ENCODE results near the gene UBE2H. TPM values are rescaled to one million over a fixed set of nuclear protein-coding genes. Genes with fewer than 3 reads are reported as not detected.

The UBE2H gene
- total and polyA plus RNA-seq, 4 donors = 11.9 to 84.2 (median 23.7) TPM

GRCh38 chr7:129789652-129790051 lies 163.1 kb downstream of the UBE2H start:
- Histone ChIP-seq H3K4me1 (ENCODE audit: control insufficient read depth in 4 of 4, insufficient read depth in 4 of 4, low read length in 3 of 4) (peaks cover 6 to 14% (median 9%) of the 10 kb centered on the region in 4 donors), H3K27ac (ENCODE audit: low read depth in 1 of 2, low read length in 2 of 2) (no peak overlapping the region), H3K9ac (ENCODE audit: low read depth in 1 of 2, low read length in 2 of 2) (no peak overlapping the region), H3K9me3 (ENCODE audit: control insufficient read depth in 4 of 4, low read length in 3 of 4) (no peaks in the 10 kb centered on the region), H3K27me3 (ENCODE audit: control insufficient read depth in 4 of 4, insufficient read depth in 4 of 4, low read length in 3 of 4) (peaks cover 0 to 7% (median 4%) of the 10 kb centered on the region in 4 donors), H3K4me3 (ENCODE audit: low read depth in 1 of 3, low read length in 3 of 3) (no peak overlapping the region), H3K36me3 (ENCODE audit: control insufficient read depth in 4 of 4, insufficient read depth in 3 of 4, low read depth in 1 of 4, low read length in 3 of 4) (no peaks in the 10 kb centered on the region)
- WGBS = 55% methylated on average over 1 of the region's 1 CpG
- TF ChIP-seq, protein P1, sequence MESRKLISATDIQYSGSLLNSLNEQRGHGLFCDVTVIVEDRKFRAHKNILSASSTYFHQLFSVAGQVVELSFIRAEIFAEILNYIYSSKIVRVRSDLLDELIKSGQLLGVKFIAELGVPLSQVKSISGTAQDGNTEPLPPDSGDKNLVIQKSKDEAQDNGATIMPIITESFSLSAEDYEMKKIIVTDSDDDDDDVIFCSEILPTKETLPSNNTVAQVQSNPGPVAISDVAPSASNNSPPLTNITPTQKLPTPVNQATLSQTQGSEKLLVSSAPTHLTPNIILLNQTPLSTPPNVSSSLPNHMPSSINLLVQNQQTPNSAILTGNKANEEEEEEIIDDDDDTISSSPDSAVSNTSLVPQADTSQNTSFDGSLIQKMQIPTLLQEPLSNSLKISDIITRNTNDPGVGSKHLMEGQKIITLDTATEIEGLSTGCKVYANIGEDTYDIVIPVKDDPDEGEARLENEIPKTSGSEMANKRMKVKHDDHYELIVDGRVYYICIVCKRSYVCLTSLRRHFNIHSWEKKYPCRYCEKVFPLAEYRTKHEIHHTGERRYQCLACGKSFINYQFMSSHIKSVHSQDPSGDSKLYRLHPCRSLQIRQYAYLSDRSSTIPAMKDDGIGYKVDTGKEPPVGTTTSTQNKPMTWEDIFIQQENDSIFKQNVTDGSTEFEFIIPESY (IDR thresholded peaks at IDR 0.05) = no peak
- no peak for TF ChIP-seq HNF4G (IDR thresholded peaks at IDR 0.05)
- TF ChIP-seq RAD21 (IDR thresholded peaks at IDR 0.05) = no peak
- TF ChIP-seq FOXA1 (IDR thresholded peaks at IDR 0.05) = no peak
- no peak for TF ChIP-seq HNF4A (conservative IDR thresholded peaks at IDR 0.05)
- no peak for TF ChIP-seq GABPA (IDR thresholded peaks at IDR 0.05 in 1 of 2, conservative IDR thresholded peaks at IDR 0.05 in 1 of 2)
- no peak for TF ChIP-seq MAX (IDR thresholded peaks at IDR 0.05)
- TF ChIP-seq CTCF (IDR thresholded peaks at IDR 0.05; ENCODE audit: low read depth, low read length, missing input control) = no peak
- no peak for TF ChIP-seq TAF1 (conservative IDR thresholded peaks at IDR 0.05)
- TF ChIP-seq, protein P2, sequence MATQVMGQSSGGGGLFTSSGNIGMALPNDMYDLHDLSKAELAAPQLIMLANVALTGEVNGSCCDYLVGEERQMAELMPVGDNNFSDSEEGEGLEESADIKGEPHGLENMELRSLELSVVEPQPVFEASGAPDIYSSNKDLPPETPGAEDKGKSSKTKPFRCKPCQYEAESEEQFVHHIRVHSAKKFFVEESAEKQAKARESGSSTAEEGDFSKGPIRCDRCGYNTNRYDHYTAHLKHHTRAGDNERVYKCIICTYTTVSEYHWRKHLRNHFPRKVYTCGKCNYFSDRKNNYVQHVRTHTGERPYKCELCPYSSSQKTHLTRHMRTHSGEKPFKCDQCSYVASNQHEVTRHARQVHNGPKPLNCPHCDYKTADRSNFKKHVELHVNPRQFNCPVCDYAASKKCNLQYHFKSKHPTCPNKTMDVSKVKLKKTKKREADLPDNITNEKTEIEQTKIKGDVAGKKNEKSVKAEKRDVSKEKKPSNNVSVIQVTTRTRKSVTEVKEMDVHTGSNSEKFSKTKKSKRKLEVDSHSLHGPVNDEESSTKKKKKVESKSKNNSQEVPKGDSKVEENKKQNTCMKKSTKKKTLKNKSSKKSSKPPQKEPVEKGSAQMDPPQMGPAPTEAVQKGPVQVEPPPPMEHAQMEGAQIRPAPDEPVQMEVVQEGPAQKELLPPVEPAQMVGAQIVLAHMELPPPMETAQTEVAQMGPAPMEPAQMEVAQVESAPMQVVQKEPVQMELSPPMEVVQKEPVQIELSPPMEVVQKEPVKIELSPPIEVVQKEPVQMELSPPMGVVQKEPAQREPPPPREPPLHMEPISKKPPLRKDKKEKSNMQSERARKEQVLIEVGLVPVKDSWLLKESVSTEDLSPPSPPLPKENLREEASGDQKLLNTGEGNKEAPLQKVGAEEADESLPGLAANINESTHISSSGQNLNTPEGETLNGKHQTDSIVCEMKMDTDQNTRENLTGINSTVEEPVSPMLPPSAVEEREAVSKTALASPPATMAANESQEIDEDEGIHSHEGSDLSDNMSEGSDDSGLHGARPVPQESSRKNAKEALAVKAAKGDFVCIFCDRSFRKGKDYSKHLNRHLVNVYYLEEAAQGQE (IDR thresholded peaks at IDR 0.05) = no peak
- TF ChIP-seq SP1 (IDR thresholded peaks at IDR 0.05) = no peak
- TF ChIP-seq RXRA (IDR thresholded peaks at IDR 0.05) = no peak
- TF ChIP-seq NR2F2 (IDR thresholded peaks at IDR 0.05) = no peak
- DNase-seq (ENCODE audit: low spot score) = no peak

- WGBS = 91% methylated on average over 6 of the region's 6 CpGs
- Histone ChIP-seq H3K27me3 (ENCODE audit: control insufficient read depth in 4 of 4, insufficient read depth in 4 of 4, low read length in 3 of 4) (peaks cover 0 to 7% (median 4%) of the 10 kb centered on the region in 4 donors), H3K36me3 (ENCODE audit: control insufficient read depth in 4 of 4, insufficient read depth in 3 of 4, low read depth in 1 of 4, low read length in 3 of 4) (no peaks in the 10 kb centered on the region), H3K4me1 (ENCODE audit: control insufficient read depth in 4 of 4, insufficient read depth in 4 of 4, low read length in 3 of 4) (peaks cover 9 to 17% (median 10%) of the 10 kb centered on the region in 4 donors), H3K4me3 (ENCODE audit: low read depth in 1 of 3, low read length in 3 of 3) (no peak overlapping the region), H3K9me3 (ENCODE audit: control insufficient read depth in 4 of 4, low read length in 3 of 4) (no peaks in the 10 kb centered on the region), H3K9ac (ENCODE audit: low read depth in 1 of 2, low read length in 2 of 2) (no peak overlapping the region), H3K27ac (ENCODE audit: low read depth in 1 of 2, low read length in 2 of 2) (no peak overlapping the region)
- DNase-seq (ENCODE audit: low spot score) = no peak
- TF ChIP-seq SP1 (IDR thresholded peaks at IDR 0.05) (no peak), HNF4A (conservative IDR thresholded peaks at IDR 0.05) (no peak), CTCF (IDR thresholded peaks at IDR 0.05; ENCODE audit: low read depth, low read length, missing input control) (no peak), TAF1 (conservative IDR thresholded peaks at IDR 0.05) (no peak), HNF4G (IDR thresholded peaks at IDR 0.05) (no peak), NR2F2 (IDR thresholded peaks at IDR 0.05) (no peak), EGR1 (IDR thresholded peaks at IDR 0.05; ENCODE audit: low read depth in 2 of 2) (no peak), FOXA1 (IDR thresholded peaks at IDR 0.05) (no peak), GABPA (IDR thresholded peaks at IDR 0.05 in 1 of 2, conservative IDR thresholded peaks at IDR 0.05 in 1 of 2) (no peak)
- TF ChIP-seq, protein P2 (IDR thresholded peaks at IDR 0.05) = no peak
- TF ChIP-seq, protein P1 (IDR thresholded peaks at IDR 0.05) = no peak
Measured at GRCh38 chr7:129789000-129789399, 163.8 kb downstream of the UBE2H start.
